MCF 10A (cell line): Measurements from ENCODE around the gene KIDINS220. TPM values are rescaled to one million over a fixed set of nuclear protein-coding genes. Genes with fewer than 3 reads are reported as not detected.
A peak's percentile ranks its signal among the peaks of the same experiment; 100 is the strongest.

Experiments used
- BruUV-seq: library from RNA; stranded (reverse); fragments of 400-500 nt; replicated peaks from 2 replicates; lab custom pipeline; 2021; lab: Mats Ljungman, UMichigan
- CTCF ChIA-PET: fragments of 300-600 bp; sonication (Branson Sonifier 250); formaldehyde crosslinking; extraction: SDS; loops from one replicate; lab custom pipeline; 2021; ENCODE audit warnings: antibody characterized with exemption, inconsistent platforms; lab: Yijun Ruan, JAX
- POLR2A ChIA-PET: fragments of 300-600, 350-650 bp; sonication (Branson Sonifier 250); formaldehyde crosslinking; extraction: SDS; loops from one replicate; lab custom pipeline; 2020; ENCODE audit warnings: antibody characterized with exemption, inconsistent platforms; lab: Yijun Ruan, JAX
- DNase-seq: peaks from one replicate; pipeline ENCODE4 v3.0.0-alpha.2; 2018; ENCODE audit not compliant: unreplicated experiment
- H3K27ac Mint-ChIP-seq: one replicate; pipeline ENCODE4 v1.8.0; 2022; ENCODE audit warnings: mild to moderate bottlenecking, low read depth, mixed read lengths; ENCODE audit not compliant: unreplicated experiment
- H3K27me3 Mint-ChIP-seq: one replicate; pipeline ENCODE4 v1.8.0; 2022; ENCODE audit warnings: mixed read lengths; ENCODE audit not compliant: insufficient read depth, unreplicated experiment
- H3K36me3 Mint-ChIP-seq: one replicate; pipeline ENCODE4 v1.8.0; 2022; ENCODE audit warnings: mild to moderate bottlenecking, moderate library complexity, mixed read lengths; ENCODE audit not compliant: insufficient read depth, unreplicated experiment
- H3K4me1 Mint-ChIP-seq: one replicate; pipeline ENCODE4 v1.8.0; 2022; ENCODE audit warnings: mixed read lengths; ENCODE audit not compliant: insufficient read depth, unreplicated experiment
- H3K4me3 Mint-ChIP-seq: one replicate; pipeline ENCODE4 v1.8.0; 2022; ENCODE audit warnings: mild to moderate bottlenecking, moderate library complexity, mixed read lengths; ENCODE audit not compliant: unreplicated experiment
- H3K9me3 Mint-ChIP-seq: one replicate; pipeline ENCODE4 v1.8.0; 2022; ENCODE audit warnings: mixed read lengths; ENCODE audit not compliant: unreplicated experiment
- CTCF ChIP-seq: fragments of 200-600 bp; IDR thresholded peaks from one replicate; pipeline ENCODE4 v1.8.0; 2022; ENCODE audit warnings: antibody characterized with exemption, mild to moderate bottlenecking; ENCODE audit not compliant: unreplicated experiment
- intact Hi-C: fragments of 100-400 bp; cut with micrococcal nuclease; formaldehyde crosslinking; loops from 2 replicates; pipeline ENCODE4 v1.14.1; 2022
- total RNA-seq: library from RNA; stranded (reverse); gene quantifications from 2 replicates; pipeline ENCODE4 v1.2.3, GENCODE V29; 2022

KIDINS220 gene
- total RNA-seq, 1 experiment from 2014 or later = 41.8 TPM

- peak overlapping the region; percentile 65 for H3K4me3 Mint-ChIP-seq
- H3K27me3 Mint-ChIP-seq = peaks cover 20% of the 10 kb centered on the region
- no peak for TF ChIP-seq CTCF
- no peaks in the 10 kb centered on the region for H3K36me3 Mint-ChIP-seq
- CTCF ChIA-PET = interaction anchor here (0.8 to 1.8 kb wide), 5 partner anchors 8 to 1258 kb away, joined by 3 to 19 read pairs (median 3); no protein-coding TSS in a partner anchor
- POLR2A ChIA-PET = no interaction called here
- peaks cover 20% of the 10 kb centered on the region for H3K4me1 Mint-ChIP-seq
- no peaks in the 10 kb centered on the region for H3K9me3 Mint-ChIP-seq
- H3K27ac Mint-ChIP-seq = no peak overlapping the region
- intact Hi-C loops = loop anchor here (1.0 to 10.0 kb wide), 4 partner anchors 990 to 1588 kb away; no protein-coding TSS in a partner anchor
- BruUV-seq = no TSS peak
- peak; percentile 20 for DNase-seq
Measured at GRCh38 chr2:8684878-8685696, 152.3 kb downstream of the KIDINS220 start.

DNA sequence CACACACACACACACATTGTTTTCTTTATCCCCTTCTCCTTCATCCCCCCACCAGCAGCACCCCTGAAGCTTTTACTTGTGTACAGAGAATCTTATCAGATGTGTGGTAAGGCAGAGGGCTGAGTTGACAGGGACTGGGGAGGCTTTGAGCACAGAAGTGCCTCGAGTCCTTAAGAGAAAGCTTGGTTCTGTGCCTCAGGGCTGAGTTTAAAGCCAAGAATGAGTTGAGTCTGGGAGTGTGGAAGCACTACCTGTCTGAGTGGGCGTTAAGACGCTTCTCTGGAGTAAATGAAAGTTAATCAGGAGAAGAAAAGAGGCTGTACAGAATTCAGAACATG, 152.9 kb downstream of the KIDINS220 start:
- POLR2A ChIA-PET = no interaction called here
- no peaks in the 10 kb centered on the region for H3K9me3 Mint-ChIP-seq
- intact Hi-C loops = loop anchor here (10.0 kb wide), 1 partner anchor 990 kb away; no protein-coding TSS in a partner anchor
- peaks cover 20% of the 10 kb centered on the region for H3K27me3 Mint-ChIP-seq
- no peaks in the 10 kb centered on the region for H3K36me3 Mint-ChIP-seq
- BruUV-seq = no TSS peak
- DNase-seq = peak; percentile 30
- H3K27ac Mint-ChIP-seq = no peak overlapping the region
- TF ChIP-seq CTCF = no peak
- CTCF ChIA-PET = interaction anchor here (0.8 to 1.8 kb wide), 5 partner anchors 9 to 1257 kb away, joined by 3 to 19 read pairs (median 3); no protein-coding TSS in a partner anchor
- peaks cover 20% of the 10 kb centered on the region for H3K4me1 Mint-ChIP-seq
- H3K4me3 Mint-ChIP-seq = peak overlapping the region; percentile 65

DNA sequence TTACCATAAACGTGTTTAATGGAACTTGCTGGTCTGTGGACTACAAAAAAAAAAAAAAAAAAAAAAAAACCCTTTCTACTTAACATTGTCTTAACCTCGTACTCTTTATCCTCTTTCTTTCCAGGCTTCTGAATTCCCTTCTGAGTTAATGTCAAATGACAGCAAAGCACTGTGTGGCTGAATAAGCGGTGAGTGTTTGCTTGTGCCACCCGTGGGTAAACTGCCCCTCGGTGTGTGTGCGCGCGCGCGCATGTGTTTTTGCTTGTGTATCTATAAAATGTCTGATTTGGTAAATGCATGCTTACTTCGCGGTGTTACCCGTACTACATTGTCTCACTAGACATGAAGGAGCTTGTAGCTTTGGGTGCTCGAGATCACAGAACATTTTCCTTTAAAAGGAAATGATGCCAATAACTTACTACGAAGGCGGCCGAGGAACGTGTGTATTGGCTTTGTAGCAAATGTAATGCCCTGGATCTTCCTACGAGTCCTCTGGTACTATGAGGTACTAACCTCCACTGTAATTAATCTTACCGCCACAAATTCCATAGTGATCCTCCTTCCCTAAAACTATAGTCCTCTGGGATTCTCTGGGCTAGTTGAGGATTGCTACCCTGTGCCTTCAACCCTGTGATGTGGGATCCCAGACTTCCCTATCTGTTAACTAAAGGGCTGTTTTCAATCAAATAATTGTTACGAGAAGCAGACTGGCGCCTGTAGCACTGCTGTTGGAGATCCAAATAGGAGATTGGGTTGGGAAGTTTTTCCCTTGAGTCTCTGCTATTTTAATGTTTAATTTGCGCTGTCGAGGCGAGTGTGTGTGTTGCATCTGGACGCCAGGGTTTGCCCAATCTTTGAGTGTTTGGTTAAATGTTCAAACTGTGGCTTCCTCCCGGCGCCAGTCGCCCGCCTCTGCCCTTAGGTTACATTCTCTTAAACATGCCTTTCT, 154.4 kb downstream of the KIDINS220 start:
- intact Hi-C loops = loop anchor here (1.0 to 10.0 kb wide), 2 partner anchors 988 to 1480 kb away; no protein-coding TSS in a partner anchor
- BruUV-seq = no TSS peak
- Mint-ChIP-seq H3K9me3 (no peaks in the 10 kb centered on the region), H3K27me3 (peaks cover 10% of the 10 kb centered on the region), H3K36me3 (no peaks in the 10 kb centered on the region), H3K4me3 (peak overlapping the region; percentile 75), H3K4me1 (peaks cover 25% of the 10 kb centered on the region), H3K27ac (no peak overlapping the region)
- no peak for TF ChIP-seq CTCF
- CTCF ChIA-PET = interaction anchor here (0.7 to 2.5 kb wide), 6 partner anchors 10 to 1586 kb away, joined by 3 to 7 read pairs (median 4); no protein-coding TSS in a partner anchor
- DNase-seq = peak; percentile 59
- POLR2A ChIA-PET = interaction anchor here (0.6 to 2.0 kb wide), 9 partner anchors 10 to 1395 kb away, joined by 3 to 11 read pairs (median 3); no protein-coding TSS in a partner anchor
